ENCODE results near the gene FYN.

FYN gene

GRCh38 chr6:111843347-111844147 is 29.7 kb downstream of the FYN start:
- no peak overlapping the region for H3K4me3 ChIP-seq (replicated peaks; ENCODE audit: low read depth, low read length)
- no peak for DNase-seq (ENCODE audit: extremely low read depth, low read depth)

DNA sequence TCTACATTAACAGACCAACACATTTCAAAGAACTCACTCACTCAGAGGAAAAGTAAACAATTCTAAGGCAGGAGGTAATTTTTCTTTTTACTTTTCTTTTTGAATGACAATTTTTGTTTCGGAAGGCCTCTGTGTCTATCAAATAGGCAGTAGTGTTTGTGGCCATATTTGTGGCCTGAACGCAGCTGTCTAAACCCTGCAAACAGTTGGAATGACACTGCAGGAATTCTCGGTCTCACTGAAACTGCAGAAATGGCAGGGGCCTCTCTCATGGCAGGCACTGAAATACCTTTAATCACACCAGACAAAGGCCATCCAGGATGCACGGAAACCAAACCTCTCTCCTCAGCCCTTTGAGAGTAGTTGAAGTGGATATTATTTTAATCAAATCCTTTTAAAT is 30.4 kb downstream of the FYN start:
- no peak for DNase-seq (ENCODE audit: extremely low read depth, low read depth)
- no peak overlapping the region for H3K4me3 ChIP-seq (replicated peaks; ENCODE audit: low read depth, low read length)
- TF ChIP-seq CTCF (IDR thresholded peaks at IDR 0.05; ENCODE audit: low read depth, low read length, missing control alignments) = no peak

More at GRCh38 chr6:111843347-111844147, 29.7 kb downstream of the FYN start:
- no peak for TF ChIP-seq CTCF (IDR thresholded peaks at IDR 0.05; ENCODE audit: low read depth, low read length, missing control alignments)

GRCh38 chr6:111842271-111842822 is 30.9 kb downstream of the FYN start:
- H3K4me3 ChIP-seq (replicated peaks; ENCODE audit: low read depth, low read length) = no peak overlapping the region
- no peak for TF ChIP-seq CTCF (IDR thresholded peaks at IDR 0.05; ENCODE audit: low read depth, low read length, missing control alignments)
- no peak for DNase-seq (ENCODE audit: extremely low read depth, low read depth)

DNA sequence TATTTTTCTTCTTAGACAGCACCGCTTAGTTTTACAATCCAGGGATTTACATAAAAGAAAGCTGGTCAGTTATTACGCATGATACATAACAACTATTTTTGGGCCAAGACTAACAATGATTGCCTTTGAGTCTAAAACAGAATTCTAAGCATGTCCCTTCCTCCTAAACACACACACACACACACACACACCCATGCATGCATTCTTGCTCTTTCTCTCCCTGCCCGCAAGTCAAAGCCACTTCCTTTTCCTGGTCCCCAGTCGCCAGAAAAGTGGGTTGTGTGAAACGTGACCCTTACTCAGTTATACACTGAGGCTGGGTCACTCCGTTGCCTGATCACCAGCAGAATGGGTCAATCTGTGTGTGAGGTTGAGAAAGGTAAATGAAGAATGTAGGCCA is 31.4 kb downstream of the FYN start:
- no peak for DNase-seq (ENCODE audit: extremely low read depth, low read depth)
- H3K4me3 ChIP-seq (replicated peaks; ENCODE audit: low read depth, low read length) = no peak overlapping the region
- no peak for TF ChIP-seq CTCF (IDR thresholded peaks at IDR 0.05; ENCODE audit: low read depth, low read length, missing control alignments)

DNA sequence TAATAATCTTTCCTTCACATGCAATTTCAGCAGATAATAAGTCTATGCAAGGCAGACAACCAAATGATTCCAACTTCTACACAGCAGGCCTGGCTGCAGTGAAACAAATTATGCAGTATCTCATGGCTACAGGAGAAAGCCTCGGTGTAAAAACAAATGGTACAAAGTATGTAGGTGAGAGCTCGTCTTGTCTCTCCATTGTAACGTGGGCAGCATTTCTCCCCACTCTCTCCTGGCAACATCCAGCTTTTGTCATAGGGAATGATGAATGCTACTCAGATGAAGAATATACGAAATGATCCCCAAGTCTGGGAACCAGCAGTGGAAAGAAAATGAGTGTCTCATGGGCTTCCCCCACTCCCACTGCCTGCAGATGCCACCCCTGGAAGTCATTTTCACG is 32.4 kb downstream of the FYN start:
- no peak for DNase-seq (ENCODE audit: extremely low read depth, low read depth)
- H3K4me3 ChIP-seq (replicated peaks; ENCODE audit: low read depth, low read length) = no peak overlapping the region

GRCh38 chr6:111838749-111839484 is 34.3 kb downstream of the FYN start:
- no peak for TF ChIP-seq CTCF (IDR thresholded peaks at IDR 0.05; ENCODE audit: low read depth, low read length, missing control alignments)

More for the DNA sequence above, 32.4 kb downstream of the FYN start:
- no peak for TF ChIP-seq CTCF (IDR thresholded peaks at IDR 0.05; ENCODE audit: low read depth, low read length, missing control alignments)

More at GRCh38 chr6:111838749-111839484, 34.3 kb downstream of the FYN start:
- H3K4me3 ChIP-seq (replicated peaks; ENCODE audit: low read depth, low read length) = no peak overlapping the region
- no peak for DNase-seq (ENCODE audit: extremely low read depth, low read depth)
